GM12801 (cell line): ENCODE results near the gene BTBD18.

Source experiments
- CTCF ChIP-seq: IDR thresholded peaks from one replicate; pipeline ENCODE4 v1.5.1; 2011; ENCODE audit warnings: control low read depth; ENCODE audit not compliant: insufficient read length; ENCODE audit errors: extremely low read depth

BTBD18 gene

GRCh38 chr11:57713835-57714234 lies 37.8 kb downstream of the BTBD18 start:
- TF ChIP-seq CTCF = no peak

GRCh38 chr11:57712256-57713150 lies 39.1 kb downstream of the BTBD18 start, which contains the start of gene TMX2:
TSS of gene TMX2 (plus strand) at chr11:57712593. CDS start at chr11:57712619, 26 bp downstream.
- no peak for TF ChIP-seq CTCF

- no peak for TF ChIP-seq CTCF
Observed at GRCh38 chr11:57711414-57712255, 40.0 kb downstream of the BTBD18 start, which contains the start of gene MED19. TSS of gene MED19 (minus strand) at chr11:57712215. CDS start at chr11:57712179, 36 bp downstream.

GRCh38 chr11:57709802-57710367 lies 41.7 kb downstream of the BTBD18 start:
- TF ChIP-seq CTCF = no peak

GRCh38 chr11:57704932-57705331 lies 46.7 kb downstream of the BTBD18 start:
- TF ChIP-seq CTCF = no peak

GRCh38 chr11:57703341-57703740 lies 48.3 kb downstream of the BTBD18 start:
- no peak for TF ChIP-seq CTCF

GRCh38 chr11:57700425-57700824 lies 51.2 kb downstream of the BTBD18 start:
- TF ChIP-seq CTCF = no peak
